ENCODE measurements around the gene RIMKLA.

Gene RIMKLA, protein sequence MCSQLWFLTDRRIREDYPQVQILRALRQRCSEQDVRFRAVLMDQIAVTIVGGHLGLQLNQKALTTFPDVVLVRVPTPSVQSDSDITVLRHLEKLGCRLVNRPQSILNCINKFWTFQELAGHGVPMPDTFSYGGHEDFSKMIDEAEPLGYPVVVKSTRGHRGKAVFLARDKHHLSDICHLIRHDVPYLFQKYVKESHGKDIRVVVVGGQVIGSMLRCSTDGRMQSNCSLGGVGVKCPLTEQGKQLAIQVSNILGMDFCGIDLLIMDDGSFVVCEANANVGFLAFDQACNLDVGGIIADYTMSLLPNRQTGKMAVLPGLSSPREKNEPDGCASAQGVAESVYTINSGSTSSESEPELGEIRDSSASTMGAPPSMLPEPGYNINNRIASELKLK

DNA sequence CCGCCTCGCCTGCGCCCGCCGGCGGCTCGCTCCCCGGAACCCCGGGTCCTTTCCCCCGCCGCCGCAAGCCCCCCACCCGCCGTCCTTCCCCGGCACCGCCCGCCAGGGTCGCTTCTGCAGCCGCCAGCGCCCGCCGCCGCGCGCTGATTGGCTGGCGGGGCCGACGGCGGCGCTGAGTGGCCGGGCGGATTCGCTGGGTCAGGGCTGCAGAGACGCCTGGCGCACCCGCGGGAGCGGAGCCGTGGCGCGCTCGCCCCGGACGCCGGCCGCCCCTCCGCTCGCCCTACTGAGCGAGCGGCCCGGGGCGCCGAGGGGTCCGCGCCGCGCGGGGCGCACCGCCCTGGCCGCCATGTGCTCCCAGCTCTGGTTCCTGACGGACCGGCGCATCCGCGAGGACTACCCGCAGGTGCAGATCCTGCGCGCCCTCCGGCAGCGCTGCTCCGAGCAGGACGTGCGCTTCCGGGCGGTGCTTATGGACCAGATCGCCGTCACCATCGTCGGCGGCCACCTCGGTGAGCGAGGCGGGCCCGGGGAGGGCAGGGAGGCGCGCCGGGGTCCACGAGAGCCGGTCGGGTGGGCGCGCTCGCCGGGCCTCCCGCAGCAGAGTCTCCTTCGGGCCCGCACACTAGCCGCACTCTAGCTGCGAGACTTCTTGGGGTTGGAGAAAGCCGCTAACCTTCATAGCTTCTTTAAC is at the start of gene RIMKLA:
TSS of gene RIMKLA (plus strand) at position 207 of the 694 bp plus-strand sequence. CDS start at position 350, 143 bp downstream.
- in situ Hi-C loops (cut with HindIII; ENCODE audit: low sequenced_read_pairs): no loop called here

DNA sequence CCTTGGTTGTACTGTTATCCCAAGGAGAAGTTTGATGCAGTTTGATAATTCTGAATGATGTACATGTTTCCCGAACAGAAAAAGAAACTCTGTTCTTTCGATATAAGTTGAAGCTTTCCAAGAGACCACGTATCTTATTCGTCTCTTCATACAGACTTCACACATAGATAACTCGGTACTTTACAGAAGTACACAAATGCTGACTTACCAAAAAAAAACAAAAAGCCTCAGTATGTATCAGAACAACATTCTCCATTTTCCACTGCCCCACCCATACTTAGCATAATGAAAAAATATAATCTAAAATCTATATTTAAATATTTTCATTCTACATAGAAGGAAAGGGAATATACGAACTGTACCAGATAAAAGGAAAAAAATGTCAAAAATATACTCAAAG is 47.7 kb upstream of the RIMKLA start:
- in situ Hi-C loops (cut with HindIII; ENCODE audit: low sequenced_read_pairs): no loop called here

DNA sequence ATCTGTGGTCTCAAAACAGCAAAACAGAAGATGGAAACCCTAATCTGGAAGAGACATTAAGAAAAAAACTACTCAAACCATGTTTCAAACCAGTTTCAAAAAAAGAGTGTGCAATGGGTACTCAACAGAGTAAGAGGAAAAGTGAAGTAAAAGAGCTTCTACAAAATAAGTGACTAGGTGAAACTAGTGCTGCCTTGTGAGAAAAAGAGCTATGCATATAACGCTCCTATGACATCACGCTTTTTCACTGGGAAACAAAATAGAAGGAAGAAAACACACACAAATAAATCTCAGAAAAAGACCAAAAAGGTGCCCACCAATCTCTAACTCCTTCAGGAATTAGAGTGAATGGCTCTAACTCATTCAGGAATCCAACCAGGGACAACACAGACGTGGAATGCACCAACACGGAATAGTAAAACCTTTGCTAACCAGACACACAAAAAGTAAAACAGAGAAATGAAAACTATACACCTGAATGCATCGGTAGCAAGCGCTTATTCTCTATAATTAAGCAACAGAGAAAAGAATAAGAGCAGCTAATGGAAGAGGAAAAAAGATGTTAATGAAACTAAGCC is 46.8 kb upstream of the RIMKLA start:
- in situ Hi-C loops (cut with HindIII; ENCODE audit: low sequenced_read_pairs): no loop called here

DNA sequence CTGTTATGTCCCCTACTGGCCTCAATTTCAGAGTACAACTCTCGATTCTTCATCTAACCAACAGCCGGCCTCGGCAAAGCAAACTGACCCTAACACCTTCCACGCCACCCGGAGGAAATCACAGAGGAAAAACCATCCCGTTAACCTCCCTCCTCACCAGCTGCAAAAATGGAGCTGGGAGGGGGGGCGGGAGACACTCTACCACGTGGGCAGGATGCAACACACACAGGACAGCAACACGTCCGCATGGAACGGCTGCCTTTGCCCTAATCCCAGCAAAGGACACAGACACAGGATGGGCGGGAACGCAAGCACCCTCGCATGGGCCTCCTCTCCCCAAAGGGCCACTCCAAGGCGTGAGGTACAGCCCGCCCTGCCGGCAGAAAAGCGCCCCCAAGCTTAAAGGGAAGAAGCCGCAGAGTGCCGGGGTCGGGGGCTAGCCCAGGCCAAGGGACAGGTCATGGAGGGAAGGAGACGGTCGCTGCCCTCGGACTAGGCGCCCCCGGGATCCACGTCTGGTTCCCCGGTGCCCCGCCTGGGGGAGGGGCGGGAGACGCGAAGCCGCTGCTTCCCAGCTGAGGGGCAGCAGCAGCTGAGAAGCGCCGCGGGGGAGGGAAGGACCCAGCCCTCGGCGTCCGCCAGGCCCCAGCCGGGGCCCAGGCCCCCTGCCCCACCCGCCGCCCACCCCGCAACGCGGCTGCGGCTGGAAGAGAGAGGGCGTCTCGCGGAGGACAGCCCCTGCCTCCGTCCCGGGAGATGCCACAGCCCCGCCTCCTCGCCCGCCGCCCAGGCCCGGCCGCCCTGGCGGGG is 46.1 kb upstream of the RIMKLA start:
- in situ Hi-C loops (cut with HindIII; ENCODE audit: low sequenced_read_pairs): no loop called here

DNA sequence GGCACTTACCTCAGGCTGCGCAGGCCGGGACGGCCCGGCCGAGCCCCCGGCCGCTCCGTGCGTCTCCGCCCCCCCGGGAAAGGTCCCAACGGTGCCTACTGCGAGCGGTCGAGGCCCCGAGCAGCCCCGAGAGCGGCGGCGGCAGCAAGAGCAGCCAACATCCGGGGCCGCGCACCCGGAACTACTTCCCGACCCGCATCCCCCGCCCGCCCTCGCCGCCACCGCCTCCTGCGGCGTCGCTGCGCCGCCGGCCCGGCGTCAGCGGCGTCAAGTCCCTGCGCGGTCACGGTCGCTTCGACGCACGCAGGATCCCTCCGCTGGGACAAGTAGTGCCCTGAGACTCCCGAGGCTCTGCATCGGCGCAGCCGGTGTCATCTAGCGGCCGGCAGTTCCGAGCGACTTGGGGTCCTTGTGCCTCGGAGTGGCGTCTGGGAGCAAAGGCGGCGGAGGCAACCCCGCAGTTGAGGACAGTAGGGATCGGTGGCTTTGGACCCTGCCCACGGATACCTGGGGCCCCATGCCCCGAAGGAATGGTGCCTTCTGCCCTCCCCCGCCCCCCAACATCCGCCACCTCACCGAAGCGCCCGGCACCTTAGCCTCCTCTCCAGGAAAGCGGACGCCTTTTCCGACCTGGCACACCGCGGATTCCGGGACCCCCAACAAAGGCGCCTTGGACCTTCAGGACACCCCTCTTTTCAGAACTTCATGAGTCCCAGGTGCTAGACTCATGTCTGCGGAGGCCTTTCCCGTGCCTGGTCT is 45.4 kb upstream of the RIMKLA start, which contains the start of gene FOXJ3:
TSS of gene FOXJ3 (minus strand) at position 186 of the 759 bp plus-strand sequence. CDS start 24,142 bp downstream, outside the sequence.
- in situ Hi-C loops (cut with HindIII; ENCODE audit: low sequenced_read_pairs): no loop called here

DNA sequence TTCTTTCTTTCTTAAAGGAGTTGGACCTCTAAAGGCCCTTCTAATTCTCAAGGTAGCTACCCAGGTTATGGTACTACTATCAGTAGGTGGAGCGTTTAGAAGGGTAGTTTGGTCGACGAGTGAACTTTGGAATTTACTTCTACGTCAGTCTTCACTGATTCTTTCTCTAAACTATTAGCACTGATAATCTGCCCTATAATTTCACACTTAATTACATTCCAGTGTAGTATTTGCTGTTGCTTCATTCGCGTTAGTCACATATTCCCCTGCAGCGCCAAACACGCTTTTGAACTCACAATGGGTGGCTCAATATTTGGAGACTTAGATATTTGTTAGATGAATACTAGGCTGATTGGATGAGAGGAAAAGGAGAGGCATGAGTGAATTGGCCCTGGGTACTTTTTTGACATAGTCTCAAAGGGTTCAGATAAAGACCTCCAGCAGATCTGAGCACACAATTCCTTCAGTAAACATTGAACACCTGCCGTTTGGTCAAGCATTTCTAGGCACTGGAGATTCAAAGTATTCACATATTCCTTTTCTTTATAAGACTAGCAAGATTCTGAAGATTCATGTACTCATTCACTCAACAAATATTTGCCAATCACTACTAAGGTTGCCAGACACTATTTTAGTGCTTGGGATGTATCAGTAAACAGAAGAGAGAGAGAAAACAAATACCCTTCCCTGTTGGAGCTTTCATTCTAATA is 44.6 kb upstream of the RIMKLA start:
- in situ Hi-C loops (cut with HindIII; ENCODE audit: low sequenced_read_pairs): no loop called here

DNA sequence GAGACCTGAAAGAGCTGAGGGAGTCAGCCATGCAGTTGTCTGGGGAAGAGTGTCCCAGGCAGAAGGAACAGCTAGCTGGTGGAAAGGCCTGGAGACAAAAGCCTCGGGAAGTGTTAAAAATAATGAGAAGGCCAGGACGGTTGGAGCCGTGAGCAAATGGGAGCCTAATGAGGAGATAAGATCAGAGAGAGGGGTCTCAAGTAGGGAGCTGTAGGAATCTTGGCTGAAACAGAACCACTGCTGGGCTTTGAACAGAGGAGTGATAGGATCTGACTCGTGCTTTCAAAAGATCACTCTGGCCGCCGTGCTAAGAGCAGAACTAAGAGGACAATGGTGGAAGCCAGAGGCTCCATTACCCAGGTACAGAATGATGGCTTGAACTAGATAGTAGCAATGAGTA is 43.6 kb upstream of the RIMKLA start:
- in situ Hi-C loops (cut with HindIII; ENCODE audit: low sequenced_read_pairs): no loop called here

DNA sequence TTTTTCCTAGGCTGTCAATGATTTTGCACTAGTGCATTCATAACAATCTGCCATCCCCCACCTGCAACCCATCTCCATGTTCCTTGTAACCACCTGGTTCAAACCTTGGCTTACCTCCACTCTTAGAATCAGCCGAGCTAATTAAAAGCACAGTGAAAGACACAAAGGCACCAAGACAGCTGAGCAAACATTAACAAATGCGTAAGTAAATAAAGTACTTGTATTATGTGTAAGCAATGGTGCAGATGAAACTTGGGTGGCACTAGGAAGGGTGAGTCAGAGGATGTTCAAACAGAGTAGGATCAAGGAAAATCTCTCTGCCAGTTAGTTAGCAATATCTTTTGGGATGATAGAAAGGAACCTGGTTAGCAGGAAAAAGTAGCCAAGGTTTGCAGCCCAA is 40.5 kb upstream of the RIMKLA start:
- in situ Hi-C loops (cut with HindIII; ENCODE audit: low sequenced_read_pairs): no loop called here

DNA sequence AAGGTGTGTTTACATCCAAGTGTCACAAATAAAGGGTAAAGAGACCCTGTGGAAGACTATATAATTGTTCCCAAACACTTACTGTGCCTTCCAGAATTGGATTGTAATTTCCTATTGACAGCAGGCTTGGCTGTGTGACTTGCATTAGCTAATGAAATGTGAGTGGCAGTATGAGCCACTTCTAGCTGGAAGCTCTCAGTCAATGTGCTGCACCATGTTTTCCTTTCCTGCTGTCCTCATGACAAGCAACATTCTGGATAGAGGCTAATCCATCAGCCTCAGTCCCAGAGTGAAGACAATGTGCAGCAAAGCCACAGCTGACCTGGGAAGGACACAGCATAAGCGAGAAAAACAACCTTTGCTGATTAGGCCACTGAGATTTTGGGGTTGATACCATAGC is 39.7 kb upstream of the RIMKLA start:
- in situ Hi-C loops (cut with HindIII; ENCODE audit: low sequenced_read_pairs): no loop called here

DNA sequence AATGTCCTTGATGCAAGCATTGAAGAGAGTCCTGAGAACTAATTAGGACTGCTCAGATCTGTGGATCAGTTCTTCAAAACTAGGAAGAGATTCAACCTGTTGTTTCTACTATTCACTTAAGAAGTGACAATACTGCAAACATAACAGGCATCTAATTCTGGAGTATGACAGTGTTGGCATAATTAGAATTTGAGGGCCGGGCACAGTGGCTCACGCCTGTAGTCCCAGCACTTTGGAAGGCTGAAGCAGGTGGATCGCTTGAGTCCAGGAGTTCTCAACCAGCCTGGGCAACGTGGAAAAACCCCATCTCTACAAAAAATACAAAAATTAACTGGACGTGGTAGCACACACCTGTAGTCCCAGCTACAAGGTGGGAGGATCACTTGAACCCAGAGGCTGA is 37.5 kb upstream of the RIMKLA start:
- in situ Hi-C loops (cut with HindIII; ENCODE audit: low sequenced_read_pairs): no loop called here

DNA sequence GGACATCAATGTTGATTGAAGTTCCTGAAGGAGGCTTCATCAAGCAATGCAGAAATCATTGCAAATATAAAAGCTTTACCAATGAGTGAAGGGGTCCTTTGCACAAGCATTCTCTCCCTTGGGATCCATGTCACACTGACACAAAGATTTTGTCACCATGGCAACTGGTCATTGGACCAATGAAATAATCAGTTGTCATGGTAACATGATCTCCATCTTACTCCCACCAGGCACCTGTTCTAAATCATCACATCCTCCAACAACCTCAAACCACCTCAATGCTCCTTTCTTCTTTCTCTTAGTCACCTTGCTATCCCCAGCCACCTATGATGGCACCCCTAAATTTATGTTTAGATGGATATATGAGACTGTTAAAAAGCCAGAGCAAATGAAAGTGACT is 32.1 kb upstream of the RIMKLA start:
- in situ Hi-C loops (cut with HindIII; ENCODE audit: low sequenced_read_pairs): no loop called here

DNA sequence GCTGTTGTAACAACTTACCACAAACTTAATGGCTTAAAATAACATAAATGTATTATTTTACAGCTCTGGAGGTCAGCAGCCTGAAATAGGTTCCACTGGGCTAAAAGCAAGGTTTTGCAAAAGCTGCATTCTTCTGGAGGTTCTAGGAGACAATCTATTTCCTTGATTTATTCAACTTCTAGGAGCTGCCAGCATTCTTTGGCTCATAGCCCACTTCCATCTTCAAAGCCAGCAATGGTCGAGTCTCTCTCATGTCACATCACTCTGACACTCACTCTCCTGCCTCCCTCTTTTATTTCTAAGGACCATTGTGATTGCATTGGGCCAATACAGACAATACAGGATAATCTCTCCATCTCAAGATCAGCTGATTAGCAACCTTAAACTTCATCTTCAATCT is 30.5 kb upstream of the RIMKLA start:
- in situ Hi-C loops (cut with HindIII; ENCODE audit: low sequenced_read_pairs): no loop called here

DNA sequence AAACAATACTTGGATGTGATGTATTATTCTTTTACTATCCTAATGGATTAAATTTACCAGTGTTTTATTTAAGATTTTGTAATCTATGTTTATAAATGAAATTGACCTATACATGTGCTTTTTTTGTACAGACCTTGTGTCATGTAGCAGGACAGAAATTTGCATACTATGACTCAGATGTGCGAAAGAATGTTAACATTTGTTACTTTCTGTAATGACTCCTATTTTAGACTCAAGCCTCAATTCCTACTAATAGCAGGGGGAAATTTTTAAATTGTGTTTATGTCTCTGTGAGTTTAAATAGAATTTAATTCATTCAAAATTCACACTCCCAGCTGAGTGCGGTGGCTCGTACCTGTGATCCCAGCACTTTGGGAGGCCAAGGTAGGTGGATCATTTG is 21.8 kb upstream of the RIMKLA start:
- in situ Hi-C loops (cut with HindIII; ENCODE audit: low sequenced_read_pairs): no loop called here

DNA sequence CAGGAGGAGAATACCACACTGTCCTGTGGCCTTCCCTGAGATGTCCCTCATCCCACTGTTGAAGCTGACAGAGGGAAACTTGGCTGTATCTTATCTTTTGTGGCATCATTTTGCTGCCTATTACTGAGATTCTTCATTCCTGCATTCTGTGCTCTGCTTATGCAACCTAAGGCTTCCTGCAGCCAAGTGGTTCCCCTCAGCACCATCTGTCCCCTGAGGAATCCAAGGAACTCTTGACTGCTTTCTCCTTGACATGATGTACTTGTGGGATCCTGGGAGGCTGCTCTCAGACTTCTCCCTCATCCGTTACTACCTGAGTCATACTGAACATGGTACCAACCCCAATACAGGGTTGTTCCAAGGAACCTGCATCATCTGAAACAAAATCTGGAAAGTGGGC is 21.1 kb upstream of the RIMKLA start:
- in situ Hi-C loops (cut with HindIII; ENCODE audit: low sequenced_read_pairs): no loop called here

DNA sequence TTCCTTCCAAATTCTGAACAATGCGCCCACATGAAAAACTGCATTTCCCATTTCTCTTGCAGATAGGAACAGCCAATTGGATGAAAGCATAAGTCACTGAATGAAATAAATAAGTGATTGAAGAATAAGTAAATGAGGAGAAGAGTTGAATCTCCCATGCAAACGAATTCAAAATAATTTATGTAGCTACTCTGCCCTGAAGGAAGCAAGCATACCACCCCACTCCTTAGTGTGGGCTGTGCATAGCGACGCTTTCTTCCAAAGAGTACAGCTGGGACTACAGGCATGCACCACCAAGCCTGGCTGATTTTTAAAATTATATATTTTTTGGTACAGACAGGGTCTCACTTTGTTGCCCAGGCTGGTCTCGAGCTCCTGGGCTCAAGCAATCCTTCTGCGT is 16.5 kb upstream of the RIMKLA start:
- in situ Hi-C loops (cut with HindIII; ENCODE audit: low sequenced_read_pairs): no loop called here

DNA sequence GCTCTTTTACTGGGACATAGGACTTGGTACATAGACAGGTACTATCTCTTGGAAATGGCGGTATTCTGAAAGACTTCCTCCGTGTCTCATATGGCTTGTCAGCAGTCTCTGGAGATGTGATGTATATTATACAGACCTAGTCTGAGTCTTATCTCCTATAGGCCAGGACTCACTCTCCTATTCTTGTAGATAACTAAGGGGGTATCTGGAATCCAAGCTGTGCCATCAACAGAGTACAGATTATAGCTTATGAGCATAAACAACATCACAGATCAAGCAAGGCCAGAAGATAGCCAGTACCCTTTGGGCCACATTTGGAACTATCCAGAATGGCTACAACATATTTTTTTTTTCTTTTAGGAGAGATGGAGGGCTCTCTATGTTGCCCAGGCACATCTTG is 16.1 kb upstream of the RIMKLA start:
- in situ Hi-C loops (cut with HindIII; ENCODE audit: low sequenced_read_pairs): no loop called here

DNA sequence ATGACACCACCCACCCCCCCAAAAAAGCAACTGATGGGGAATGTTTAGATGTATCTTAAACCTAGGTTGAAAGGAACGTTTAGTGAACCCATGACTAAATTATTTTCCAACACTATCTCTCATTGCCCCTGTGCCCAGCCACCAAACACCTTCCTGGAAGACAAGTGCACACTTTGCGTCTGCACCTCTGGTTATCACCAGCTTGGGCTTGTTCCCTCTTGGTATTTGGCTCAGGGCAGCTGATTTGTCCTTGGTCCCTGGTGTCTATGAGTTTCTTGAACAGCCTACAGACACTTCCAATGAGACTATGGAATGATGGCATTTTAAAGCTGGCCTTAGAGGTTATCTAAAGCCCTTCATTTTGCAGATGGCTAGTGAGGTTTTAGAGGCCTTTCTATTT is 15.5 kb upstream of the RIMKLA start:
- in situ Hi-C loops (cut with HindIII; ENCODE audit: low sequenced_read_pairs): no loop called here

DNA sequence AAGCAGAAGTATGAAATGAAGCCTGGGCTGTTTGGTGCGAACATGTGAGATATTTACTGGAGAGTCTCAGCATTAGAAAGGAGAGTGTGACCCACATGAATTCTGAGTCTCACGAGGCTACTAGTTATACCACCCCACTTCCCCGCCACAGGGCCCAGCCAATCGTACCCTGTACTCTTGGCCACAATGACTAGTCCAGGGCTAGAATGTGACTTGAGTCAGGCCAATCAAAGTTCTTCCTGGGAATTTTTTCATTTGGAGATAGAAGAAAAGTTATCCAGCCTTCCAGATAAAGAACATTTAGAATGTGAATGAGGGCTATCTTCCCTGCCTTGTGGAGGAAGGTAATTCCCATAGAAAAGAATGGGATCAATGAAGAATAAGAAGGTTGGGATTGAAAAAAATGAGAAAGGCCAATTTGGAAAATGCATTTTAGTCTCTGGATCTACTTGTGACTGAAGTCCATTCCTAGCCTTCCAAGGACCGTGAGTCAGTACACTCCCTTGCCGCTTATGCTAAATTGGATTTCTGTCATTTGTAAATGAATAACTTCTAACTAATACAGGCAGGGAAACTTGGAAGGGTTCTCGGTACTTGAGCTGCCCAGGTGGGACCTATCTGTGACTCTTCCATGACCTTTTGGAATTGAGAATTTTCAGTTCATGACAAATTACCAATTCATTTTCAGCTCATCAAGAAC is 12.3 kb upstream of the RIMKLA start:
- in situ Hi-C loops (cut with HindIII; ENCODE audit: low sequenced_read_pairs): no loop called here

DNA sequence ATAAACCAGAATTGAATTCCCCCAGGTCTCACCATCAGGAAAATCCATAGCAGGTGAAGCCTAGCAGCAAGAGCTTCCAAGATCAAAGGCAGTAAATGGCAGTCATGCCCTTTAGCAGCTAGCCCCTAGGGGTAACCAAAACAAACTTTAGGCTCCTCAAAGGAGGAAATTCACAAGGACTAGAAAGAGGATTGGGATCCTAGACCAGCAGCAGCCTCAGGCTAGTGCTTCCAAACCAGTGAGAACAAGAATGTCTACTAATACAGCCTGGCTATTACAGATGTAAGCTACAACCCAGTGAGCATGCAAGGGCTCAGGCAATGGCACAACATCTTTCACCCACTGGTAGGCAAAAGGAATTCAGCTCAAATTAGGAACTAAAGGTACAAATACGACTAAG is 11.1 kb upstream of the RIMKLA start:
- in situ Hi-C loops (cut with HindIII; ENCODE audit: low sequenced_read_pairs): no loop called here
